Stimulated activated CD8-positive, alpha-beta memory T cell treated with anti-CD3 and anti-CD28 coated beads, Interleukin-15, amount 100 ng/mL, for 48 hours (primary cell): ENCODE results near the gene IL6R.

Experiments used
- DNase-seq, 2 donors: peaks; one replicate each; pipeline ENCODE4 v3.0.0-alpha.2; 2020; ENCODE audit warnings: low read depth in 2 of 2

The IL6R gene

GRCh38 chr1:154514066-154514553 is 109.0 kb downstream of the IL6R start:
- DNase-seq = no peak

DNA sequence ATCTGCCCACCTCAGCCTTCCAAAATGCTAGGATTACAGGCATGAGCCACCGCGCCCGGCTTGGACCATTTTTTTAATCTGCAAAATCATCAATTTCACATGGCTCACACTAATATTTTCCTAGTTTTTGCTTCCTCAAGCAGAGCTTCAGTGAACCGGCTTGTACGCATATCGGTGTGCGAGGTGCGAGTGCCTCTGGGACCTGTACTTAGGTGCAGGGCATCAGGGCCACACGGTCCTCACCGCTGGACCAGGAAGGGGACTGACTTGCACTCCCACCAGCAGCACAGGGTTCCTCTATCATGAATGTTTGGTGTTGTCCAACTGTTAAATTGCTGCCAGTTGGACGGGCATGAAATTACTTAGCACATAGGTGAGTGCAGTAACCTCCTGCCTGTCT is 112.5 kb downstream of the IL6R start:
- DNase-seq = no peak
